HPDE6-E6E7 (cell line): ENCODE results near the gene B4GALNT2.

Experiments used
- DNase-seq: peaks from one replicate; pipeline ENCODE4 v3.0.0; 2011; ENCODE audit warnings: missing footprints; ENCODE audit errors: extremely low spot score

B4GALNT2 gene

DNA sequence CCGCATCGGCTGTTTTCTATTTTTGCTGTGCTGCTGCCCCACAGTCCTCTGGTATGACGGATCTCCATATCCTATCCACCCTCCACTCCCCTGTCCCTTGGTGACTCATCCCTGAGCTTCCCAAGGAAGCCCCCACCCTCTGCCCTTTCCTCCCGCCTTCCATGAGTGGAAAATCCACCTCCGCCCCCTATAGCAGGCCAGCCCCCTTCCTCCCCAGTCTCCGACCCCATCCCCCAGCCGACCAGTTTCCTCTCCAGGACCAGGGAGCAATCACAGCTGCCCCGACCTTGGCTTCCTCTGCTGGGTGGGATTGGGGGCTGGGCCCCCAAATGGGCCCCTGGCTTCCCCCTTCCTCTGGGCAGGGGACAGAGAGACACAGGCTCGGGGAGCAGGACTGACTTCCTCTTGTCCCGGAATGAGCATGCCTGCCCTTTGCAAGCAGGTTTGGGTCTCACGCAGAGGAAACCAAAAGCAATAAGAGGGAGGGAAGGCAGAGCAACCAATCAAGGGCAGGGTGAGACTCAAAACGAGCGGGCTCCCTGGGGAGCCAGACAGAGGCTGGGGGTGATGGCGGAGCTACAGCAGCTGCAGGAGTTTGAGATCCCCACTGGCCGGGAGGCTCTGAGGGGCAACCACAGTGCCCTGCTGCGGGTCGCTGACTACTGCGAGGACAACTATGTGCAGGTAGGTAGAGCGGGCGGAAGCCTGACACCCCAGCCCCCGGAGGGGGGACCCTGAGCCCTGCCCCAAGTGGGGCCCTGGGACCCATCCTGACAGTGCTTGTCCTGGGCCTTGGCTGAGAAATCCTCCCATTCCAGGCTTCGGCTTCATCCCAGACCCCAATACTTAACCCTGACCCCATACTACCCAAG is 77.8 kb downstream of the B4GALNT2 start, which contains the start of the genes ABI3 and GNGT2:
ABI3 (plus strand) TSS at position 550 of the 872 bp plus-strand sequence; CDS start at position 568, 18 bp downstream.
GNGT2 (minus strand) TSS at position 417 of the 872 bp plus-strand sequence. CDS start 3,152 bp downstream, outside the sequence.
- no peak for DNase-seq

DNA sequence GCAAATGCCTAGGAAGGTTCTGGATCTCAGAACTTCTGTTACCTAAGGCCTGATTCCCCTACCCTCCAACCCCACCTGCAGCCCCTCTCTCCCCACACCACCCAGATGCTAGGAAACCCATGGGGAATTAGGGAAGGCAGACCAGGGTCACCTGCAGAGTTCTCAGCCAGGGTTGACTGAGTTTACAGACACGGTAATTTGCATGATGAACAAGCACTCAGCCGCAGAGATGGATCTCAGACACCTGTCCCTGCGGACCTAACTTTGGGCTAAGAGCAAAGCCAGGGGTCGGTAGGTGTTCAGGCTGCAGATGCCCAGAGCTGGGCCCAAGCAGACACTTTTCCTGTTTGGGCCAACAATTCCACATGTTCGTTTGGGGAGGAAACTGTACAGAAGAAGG is 80.8 kb downstream of the B4GALNT2 start:
- no peak for DNase-seq

DNA sequence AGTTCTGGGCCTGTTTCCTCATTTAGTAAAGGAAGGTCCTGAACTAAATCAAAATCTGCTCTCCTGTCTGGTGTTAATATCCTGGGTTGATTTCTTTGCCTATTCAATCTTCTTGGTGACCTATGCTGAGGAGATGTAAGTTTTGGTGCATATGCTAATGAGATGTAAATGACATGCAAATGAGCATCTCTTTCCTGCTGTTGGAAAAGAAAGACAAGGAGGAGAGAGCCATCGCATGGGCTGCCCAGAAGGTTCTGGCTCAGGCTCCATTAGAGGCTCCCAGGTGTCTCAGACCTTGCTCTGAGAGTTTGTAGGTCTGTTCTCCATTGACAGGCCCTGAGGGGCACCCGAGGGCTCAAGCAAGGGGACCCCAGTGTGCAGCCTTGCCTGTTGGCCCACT is 81.3 kb downstream of the B4GALNT2 start:
- no peak for DNase-seq

DNA sequence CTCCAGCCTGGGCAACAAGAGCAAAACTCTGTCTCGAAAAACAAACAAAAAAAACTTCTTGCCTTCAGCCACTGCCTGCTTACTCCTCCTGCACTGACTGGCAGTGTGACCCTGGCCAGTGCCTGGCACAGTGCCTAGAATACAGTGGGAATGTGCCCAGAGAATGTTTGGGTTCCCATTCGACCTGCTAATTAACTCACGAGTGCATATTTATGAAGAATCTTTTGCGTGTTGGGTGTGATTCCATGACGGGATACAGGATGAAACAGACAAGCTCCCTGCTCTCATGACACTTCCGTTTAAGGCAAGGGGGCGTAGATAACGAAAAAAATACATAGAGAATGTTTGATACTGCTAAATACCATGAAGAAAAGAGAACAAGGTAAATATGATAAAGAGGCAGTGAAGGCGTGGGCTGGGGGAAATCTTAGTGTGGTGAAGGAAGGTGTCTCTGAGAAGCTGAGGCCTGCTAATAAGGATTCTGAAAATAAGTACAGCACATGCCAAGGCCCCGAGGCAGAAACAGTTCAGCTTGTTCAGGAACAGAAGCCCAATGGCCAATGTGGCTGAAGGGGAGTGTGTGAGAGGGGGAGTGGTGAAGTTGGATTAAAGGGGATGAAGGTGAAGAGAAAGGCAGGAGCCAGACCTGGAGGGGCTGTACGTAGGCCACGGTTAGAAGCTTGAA is 82.2 kb downstream of the B4GALNT2 start:
- DNase-seq: no peak

DNA sequence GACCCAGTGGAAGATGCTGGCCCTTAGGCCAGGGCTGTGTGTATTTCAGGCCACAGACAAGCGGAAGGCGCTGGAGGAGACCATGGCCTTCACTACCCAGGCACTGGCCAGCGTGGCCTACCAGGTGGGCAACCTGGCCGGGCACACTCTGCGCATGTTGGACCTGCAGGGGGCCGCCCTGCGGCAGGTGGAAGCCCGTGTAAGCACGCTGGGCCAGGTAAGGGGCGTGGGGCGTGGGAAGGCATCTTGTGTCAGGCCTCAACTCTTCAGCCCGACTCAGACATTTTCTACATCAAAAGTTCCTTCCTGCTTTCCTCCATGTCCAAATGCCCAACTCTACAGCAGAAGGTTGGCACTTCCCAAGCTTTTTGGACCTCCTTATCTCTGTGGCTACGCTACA is 83.9 kb downstream of the B4GALNT2 start:
- DNase-seq: no peak

DNA sequence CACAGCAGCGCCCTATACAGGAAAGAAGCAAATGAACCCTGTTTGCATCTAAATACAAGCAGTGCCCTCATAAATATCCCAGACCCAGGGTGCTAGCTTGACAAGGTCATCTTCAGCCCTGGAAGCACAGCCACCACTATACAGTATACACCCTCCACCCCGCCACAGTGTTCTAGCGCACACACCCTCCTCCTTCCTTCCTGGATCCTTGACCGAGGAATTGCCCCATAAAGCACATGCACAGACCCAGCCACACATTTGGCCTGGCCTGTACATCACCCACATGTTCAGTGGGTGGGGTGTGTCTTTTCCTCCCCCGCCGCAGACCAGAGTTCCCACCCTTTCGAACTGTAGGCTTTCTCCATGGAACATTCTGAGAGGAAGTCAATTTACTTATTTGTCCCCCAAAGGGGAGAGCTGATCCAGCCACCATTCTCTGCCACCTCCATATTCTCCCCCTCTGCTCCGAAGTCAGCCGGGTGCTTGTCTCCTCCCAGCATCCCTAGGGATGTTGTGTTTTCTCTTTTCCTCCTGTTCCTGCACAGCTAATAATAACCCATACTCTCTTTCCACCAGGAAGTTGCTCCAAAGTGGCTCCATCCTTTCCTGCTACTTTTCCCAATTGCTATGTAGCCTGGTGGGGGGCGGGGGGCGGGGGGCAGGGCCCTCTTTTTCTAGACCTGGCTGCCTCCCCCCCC is 84.5 kb downstream of the B4GALNT2 start:
- no peak for DNase-seq

DNA sequence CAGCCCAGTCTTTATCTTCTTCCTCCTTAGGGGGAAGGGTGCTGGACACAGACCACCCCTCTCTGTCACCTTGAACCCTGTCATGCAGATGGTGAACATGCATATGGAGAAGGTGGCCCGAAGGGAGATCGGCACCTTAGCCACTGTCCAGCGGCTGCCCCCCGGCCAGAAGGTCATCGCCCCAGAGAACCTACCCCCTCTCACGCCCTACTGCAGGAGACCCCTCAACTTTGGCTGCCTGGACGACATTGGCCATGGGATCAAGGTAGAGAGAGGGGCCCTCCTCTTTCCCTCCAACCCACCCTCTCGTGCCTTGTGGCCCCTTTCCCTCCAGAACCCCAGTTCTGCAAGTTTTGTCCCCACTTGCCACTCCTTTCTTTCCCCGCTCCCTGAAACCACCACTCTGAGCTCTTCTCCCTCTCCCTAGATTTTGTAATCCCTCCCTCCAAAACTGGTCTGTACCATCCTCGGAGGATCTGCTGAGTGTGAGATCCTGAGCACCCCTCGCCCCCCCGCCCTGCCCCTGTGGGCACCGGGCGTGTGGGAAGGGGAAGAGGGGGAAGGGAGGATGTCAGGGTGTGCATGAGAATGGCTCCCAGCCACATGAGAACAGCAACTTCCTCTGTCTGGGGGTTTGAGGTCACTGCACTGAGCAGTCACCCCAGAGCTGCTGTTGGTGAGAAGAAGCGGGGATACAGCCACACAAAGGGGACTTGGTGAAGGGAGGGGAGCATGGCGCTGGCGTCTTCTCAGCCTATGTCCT is 85.3 kb downstream of the B4GALNT2 start:
- DNase-seq: no peak

DNA sequence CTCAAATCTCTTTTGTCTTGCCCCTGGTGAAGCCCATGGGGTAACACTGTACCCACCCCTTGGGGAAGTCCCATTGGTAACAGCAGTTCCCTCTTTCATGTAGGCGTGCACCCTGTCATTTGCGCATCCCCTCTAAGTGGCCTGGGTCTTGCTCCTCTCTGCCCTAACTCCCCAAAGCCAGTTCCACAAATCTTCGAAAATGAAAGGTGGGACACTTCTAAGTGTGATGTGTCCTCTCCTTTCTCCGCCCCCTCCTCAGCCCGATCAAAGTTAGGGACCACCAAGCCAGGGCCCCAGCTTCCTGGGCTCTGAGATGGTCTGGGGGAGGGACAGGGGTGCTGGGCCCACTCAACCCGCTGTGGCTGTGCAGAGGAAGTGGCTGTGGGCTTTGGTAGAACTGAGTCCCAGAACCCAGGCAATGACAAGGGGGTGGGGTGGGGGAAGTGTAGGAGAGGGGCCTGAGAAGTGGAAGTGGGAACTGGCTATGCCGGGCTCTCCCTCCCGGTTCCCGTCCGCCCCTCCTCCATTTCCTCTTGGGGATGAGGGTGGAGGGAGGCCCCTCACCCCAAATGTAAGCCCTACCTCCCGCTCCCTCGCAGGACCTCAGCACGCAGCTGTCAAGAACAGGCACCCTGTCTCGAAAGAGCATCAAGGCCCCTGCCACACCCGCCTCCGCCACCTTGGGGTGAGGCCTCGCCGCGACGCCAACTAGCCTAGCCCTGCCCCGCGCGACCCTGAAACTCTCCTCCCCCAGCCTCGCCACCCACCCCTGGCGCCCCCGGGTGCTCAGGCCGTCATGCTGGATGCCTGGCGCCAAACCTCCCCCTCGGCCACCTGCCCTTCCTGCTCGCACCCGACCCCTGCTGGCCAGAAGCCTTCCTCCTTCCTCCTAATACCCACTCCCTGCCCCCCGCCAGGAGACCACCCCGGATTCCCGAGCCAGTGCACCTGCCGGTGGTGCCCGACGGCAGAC is 86.7 kb downstream of the B4GALNT2 start:
- no peak for DNase-seq

DNA sequence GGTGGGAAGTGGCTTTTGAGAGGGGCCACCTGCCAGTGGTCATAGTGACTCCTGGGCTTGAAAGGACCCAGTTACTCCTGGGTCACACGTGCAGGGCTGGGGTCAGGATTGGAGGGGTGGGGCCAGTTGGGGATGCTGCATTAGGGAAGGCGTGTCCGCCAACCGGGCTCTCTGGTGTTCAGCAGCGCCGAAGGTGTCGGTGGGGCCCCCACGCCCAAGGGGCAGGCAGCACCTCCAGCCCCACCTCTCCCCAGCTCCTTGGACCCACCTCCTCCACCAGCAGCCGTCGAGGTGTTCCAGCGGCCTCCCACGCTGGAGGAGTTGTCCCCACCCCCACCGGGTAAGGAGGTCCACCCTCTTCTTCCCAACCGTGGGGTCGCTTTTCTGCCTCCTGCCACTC is 87.4 kb downstream of the B4GALNT2 start:
- DNase-seq: no peak

DNA sequence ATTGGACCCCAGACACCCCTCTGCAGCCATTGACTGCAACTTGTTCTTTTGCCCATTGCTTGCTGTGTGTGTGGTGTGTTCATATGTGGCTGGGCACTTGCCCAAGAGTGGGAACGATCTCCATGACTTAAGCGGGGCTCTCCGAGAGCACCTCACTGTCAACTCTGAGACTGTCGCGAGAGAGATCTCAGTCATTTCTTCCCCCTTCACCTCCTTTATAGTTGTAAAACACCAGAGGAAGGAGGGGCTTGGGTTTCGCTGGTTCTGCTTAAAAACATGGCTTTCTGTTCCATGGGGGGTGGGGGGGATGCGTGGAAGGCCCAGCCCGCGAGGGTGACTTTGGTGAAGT is 90.6 kb downstream of the B4GALNT2 start:
- no peak for DNase-seq

DNA sequence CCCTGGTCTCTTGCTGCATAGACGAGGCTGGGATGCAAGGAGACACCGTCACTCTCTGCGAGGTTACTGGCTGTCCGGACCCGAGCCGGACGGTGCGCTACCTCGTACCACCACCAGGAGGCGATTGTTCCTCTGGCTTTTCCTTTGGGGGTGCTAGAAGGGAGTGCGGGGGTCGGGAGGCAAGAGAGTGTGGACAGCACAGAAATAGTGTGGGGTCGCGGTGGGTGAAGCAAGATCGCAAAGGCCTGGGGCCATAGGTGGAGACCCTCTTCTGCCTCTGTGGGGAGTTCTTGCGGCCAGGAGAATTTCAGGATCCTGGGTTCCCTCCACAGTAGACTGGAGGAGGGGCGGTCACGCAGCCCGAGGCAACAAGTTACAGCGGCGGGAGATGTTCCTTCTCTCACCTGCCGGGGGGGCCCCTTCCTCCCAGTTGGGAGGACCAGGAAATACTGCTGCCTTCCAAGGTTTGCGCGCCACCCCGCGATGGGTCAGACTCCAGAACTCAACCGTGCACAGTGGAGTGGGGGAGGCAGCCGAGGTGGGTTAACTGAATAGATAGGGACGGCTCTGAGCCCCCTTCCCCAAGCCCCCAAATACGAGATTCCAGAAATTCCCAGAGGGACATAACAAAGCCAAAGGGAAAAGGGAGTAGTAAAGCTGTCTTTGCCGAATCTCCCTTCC is 91.1 kb downstream of the B4GALNT2 start:
- peak; percentile 42 for DNase-seq

DNA sequence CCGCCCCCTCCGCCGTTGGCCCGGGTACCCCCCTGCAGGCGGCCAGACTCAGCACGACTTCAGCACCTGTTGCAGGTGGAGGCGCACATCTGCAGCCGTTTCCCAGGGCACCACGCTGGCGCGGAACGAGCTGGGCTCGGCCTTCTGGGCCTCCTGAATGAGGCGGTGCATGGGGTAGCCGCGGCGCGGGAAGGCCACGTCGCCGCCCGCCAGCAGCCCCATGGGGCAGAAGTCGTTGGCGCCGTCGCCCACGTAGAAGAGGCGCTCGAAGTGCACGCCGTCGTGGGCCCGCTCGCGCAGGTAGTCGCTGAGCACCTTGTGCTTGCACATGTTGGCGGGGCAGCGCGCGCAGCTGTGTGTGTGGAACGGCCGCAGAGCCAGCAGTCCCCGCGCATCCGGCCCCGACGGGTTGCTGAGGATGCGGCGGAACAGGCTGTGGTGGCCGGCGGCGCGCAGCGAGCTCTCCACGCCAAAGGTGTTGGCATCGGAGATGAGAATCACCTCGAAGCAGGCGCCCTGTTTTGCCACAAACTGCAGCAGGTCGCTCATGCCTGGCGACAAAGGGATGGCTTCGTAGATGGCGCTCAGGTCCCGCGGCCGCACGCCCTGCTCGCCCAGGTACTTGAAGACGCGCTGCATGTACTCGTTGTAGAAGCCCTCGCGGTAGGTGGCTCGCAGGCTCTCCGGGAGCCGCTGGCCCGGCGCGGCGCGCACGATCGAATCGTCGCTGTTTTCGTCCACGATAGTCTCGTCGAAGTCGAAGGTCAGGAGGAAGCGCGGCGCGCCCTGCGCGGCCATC is 91.8 kb downstream of the B4GALNT2 start:
- no peak for DNase-seq

DNA sequence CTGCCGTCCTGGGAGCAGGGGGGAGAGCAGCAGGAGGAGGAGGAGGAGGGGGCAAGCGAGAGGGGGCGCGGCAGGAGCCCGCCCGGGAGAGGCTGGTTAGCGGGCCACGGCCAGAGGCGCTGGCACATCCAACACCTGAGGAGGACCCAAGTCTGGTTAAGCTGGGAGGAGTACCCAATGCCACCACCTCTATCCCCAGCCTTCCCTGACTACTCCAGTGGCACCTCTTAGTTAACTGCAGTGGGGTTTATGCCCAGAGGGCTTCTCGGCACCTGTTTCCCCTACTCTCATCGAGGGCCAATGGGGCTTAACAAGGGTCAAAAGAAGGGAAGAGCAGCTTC is 92.4 kb downstream of the B4GALNT2 start:
- DNase-seq: no peak

DNA sequence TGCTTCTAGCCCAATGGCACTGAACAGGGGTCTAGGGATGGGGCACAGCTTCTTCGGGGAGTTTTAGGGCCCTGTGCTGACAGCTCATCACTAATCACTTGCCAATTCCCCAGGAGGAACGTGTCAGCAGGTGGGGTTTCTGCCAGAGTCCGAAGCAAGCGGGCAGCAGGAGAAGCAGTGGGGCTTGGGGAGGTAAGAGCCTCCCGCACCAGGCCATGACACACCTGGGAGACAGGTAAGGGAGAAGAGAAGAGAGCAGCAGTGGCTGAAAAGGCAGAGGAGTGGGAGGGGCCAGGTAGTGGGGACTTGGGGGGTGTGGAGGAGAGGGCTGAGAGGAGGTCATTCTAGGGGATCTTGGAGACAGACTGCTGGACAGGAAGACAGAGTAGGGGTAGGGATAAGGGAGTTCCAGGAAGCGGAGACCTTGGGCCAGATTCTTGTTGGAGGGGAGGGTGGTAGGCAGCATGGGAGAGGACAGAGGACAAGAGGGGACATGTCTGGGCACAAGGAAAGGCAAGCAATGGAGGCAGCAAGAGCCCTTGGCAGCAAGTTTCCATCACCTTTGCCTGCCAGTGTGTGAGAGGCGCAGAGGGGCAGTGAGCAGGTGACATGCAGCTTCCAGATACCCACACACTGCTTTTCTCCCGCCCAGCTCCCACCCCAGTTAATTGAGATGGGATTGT is 93.1 kb downstream of the B4GALNT2 start:
- DNase-seq: no peak
